ENCODE results near the gene MKI67. TPM values are rescaled to one million over a fixed set of nuclear protein-coding genes. Genes with fewer than 3 reads are reported as not detected.
"Not testable (repeated sequence)": the region's sequence is repeated elsewhere in the genome, so short reads cannot be mapped to it uniquely, and the experiment has no call there.

MKI67 gene
- polyA plus RNA-seq, 1 donor from 2014 or later: 0.16 TPM

DNA sequence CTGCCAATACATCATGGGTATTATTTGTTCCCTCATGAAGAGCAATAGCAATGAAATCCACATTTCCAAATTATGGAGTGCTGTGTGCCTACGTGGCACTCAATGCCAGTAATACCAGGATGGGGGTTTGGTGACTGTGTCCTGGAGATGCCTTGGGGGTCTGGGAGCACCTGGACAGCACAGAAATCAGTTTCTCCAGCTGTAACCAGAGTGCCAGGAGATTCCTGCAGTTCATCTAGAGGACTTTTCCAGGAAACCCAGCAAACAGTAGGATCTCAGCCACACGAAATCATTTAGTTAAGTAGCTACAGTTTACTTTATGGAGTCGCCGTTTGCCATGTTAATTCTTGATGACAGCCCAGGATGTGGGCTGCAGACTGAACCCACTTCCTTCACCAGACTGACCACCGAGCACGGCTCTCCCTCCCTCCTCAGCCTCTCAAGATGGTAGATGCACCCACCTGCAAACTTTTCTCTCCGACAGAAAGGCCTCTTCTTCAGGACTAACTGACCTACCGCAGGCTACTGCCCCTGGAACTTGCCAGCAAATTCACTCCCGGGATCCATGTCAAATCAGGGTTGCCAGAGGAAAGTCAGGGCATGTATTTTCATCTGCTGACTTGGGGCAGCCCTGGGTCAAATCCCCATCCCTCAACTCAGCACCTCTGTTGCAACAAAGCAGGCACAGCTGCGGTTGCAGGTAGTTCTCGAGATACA, 30.3 kb downstream of the MKI67 start:
- H3K9me2 ChIP-seq (ENCODE audit: insufficient read depth, low read length): no peaks in the 10 kb centered on the region
- no peak overlapping the region for H3K4me3 ChIP-seq (ENCODE audit: low read length)
- no peaks in the 10 kb centered on the region for H3K9me3 ChIP-seq (ENCODE audit: low read length)
- H4K20me1 ChIP-seq (ENCODE audit: insufficient read depth): no peaks in the 10 kb centered on the region
- no peak overlapping the region for H3K9ac ChIP-seq (ENCODE audit: low read length)
- H3K27ac ChIP-seq (ENCODE audit: low read length): no peak overlapping the region
- H3K4me2 ChIP-seq (ENCODE audit: low read length): no peak overlapping the region
- no peaks in the 10 kb centered on the region for H3K27me3 ChIP-seq (ENCODE audit: insufficient read depth, low read depth, low read length)
- H2AFZ ChIP-seq (ENCODE audit: low read depth, low read length): no peak overlapping the region
- H3K79me2 ChIP-seq (replicated peaks; ENCODE audit: insufficient read depth, low read length): no peaks in the 10 kb centered on the region
- TF ChIP-seq EP300 (conservative IDR thresholded peaks at IDR 0.05; ENCODE audit: poor library complexity, severe bottlenecking): no peak
- no peak for TF ChIP-seq RAD21 (conservative IDR thresholded peaks at IDR 0.05)
- no peak for TF ChIP-seq EZH2 (IDR thresholded peaks at IDR 0.05; ENCODE audit: borderline replicate concordance, insufficient read depth, low read length, poor library complexity, severe bottlenecking)
- no peaks in the 10 kb centered on the region for H3F3A ChIP-seq (ENCODE audit: insufficient read depth, low read length, poor library complexity, severe bottlenecking)
- no peaks in the 10 kb centered on the region for H3K36me3 ChIP-seq (ENCODE audit: insufficient read depth, low read length)

DNA sequence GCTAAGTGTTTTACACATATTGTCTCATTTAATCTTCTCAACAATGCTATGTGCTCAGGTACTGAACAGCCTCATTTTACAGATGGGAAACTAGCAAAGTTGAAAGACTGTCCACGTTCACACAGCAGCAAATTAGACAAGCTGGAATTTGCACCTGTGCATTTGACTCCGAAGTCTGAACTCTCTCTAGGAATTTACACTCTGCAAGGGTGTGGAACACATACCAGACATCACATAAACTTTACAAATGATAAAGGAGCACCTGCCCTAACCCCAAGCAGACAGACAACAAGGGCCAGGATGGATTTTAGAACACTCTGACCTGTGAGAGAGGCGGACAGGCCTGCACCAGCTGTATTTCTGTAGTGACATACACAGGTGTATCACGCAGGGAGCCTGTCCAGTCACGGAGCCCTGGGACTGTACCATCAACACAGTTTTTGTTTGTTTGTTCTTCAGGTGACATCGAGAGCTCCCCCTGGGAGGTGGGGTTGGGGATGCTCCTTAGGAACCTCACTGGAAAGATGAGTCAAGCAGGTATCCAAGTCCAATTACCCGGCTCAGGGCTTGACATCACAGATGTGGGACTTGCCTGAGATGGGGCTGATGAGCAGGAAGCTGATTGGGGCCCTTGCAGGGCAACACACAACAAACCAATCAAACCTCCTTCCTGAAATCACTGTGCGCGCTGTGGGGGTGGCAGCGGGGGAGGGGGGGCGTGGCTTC, 31.0 kb downstream of the MKI67 start:
- Histone ChIP-seq H3K9ac (ENCODE audit: low read length) (no peak overlapping the region), H3F3A (ENCODE audit: insufficient read depth, low read length, poor library complexity, severe bottlenecking) (no peaks in the 10 kb centered on the region), H3K27me3 (ENCODE audit: insufficient read depth, low read depth, low read length) (no peaks in the 10 kb centered on the region), H3K36me3 (ENCODE audit: insufficient read depth, low read length) (no peaks in the 10 kb centered on the region), H3K4me2 (ENCODE audit: low read length) (no peak overlapping the region), H2AFZ (ENCODE audit: low read depth, low read length) (no peak overlapping the region), H3K79me2 (replicated peaks; ENCODE audit: insufficient read depth, low read length) (no peaks in the 10 kb centered on the region), H3K9me3 (ENCODE audit: low read length) (no peaks in the 10 kb centered on the region), H3K27ac (ENCODE audit: low read length) (no peak overlapping the region), H3K4me3 (ENCODE audit: low read length) (no peak overlapping the region), H4K20me1 (ENCODE audit: insufficient read depth) (no peaks in the 10 kb centered on the region), H3K9me2 (ENCODE audit: insufficient read depth, low read length) (no peaks in the 10 kb centered on the region)
- TF ChIP-seq EZH2 (IDR thresholded peaks at IDR 0.05; ENCODE audit: borderline replicate concordance, insufficient read depth, low read length, poor library complexity, severe bottlenecking) (no peak), REST (IDR thresholded peaks at IDR 0.05; ENCODE audit: borderline replicate concordance) (no peak), CTCF (IDR thresholded peaks at IDR 0.05; ENCODE audit: poor library complexity, severe bottlenecking) (no peak), EP300 (conservative IDR thresholded peaks at IDR 0.05; ENCODE audit: poor library complexity, severe bottlenecking) (no peak), MXI1 (conservative IDR thresholded peaks at IDR 0.05; ENCODE audit: poor library complexity, severe bottlenecking) (no peak), POLR2AphosphoS5 (IDR thresholded peaks at IDR 0.05) (no peak), RAD21 (conservative IDR thresholded peaks at IDR 0.05) (no peak)

GRCh38 chr10:128094596-128094995, 31.6 kb downstream of the MKI67 start:
- not testable (repeated sequence) for H3K4me2 ChIP-seq (ENCODE audit: low read length); H3K27me3 ChIP-seq (ENCODE audit: insufficient read depth, low read depth, low read length); H3K36me3 ChIP-seq (ENCODE audit: insufficient read depth, low read length); H3K27ac ChIP-seq (ENCODE audit: low read length); H4K20me1 ChIP-seq (ENCODE audit: insufficient read depth); H3K9me2 ChIP-seq (ENCODE audit: insufficient read depth, low read length); H3K79me2 ChIP-seq (replicated peaks; ENCODE audit: insufficient read depth, low read length); H2AFZ ChIP-seq (ENCODE audit: low read depth, low read length); H3K9ac ChIP-seq (ENCODE audit: low read length); H3F3A ChIP-seq (ENCODE audit: insufficient read depth, low read length, poor library complexity, severe bottlenecking); H3K9me3 ChIP-seq (ENCODE audit: low read length); H3K4me3 ChIP-seq (ENCODE audit: low read length)
